Measurements from ENCODE around the gene TFEB. TPM values are rescaled to one million over a fixed set of nuclear protein-coding genes. Genes with fewer than 3 reads are reported as not detected.

Gene TFEB
- total RNA-seq, 1 experiment from 2014 or later, result 1.8 TPM

DNA sequence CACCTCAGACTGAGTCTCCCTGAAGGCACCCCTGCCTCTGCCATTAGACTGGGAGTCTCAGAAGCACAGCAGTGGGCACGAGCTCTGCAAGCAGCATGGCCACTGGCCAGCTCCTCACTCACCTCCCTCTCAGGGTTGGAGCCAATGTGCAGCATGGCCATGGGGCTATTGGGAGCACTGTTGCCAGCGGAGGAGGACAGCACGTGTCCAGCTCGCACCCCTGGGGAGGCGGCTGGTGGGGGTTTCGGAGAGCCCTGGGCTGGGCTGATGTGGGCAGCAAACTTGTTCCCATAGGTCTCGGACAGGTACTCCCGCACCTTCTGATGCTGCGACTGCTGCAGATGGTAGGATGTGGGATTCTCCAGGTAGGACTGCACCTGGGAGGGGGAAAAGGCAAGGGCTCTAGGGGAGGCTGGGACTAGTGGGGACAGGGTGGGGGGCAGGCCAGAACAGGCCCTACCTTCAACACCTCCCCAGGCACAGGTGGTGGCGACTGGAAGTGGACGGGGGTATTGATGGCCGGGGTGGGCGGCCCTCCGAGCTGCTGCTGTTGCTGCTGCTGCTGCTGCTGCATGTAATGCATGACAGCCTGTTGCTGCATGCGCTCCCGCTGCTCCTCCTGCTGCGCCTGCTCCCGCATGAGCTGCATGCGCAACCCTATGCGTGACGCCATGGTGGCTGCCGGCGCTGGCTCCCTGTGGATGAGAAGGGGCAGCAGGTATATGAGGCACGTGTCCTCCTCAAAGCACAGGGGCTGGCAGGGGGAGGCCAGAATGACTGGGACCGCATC lies 44.7 kb downstream of the TFEB start:
- ChIA-PET CTCF (no interaction called here), POLR2A (ENCODE audit: low non-redundant PET) (no interaction called here)
- no peak for DNase-seq (ENCODE audit: low spot score)
- H3K4me1 ChIP-seq (ENCODE audit: insufficient read depth, low read length, poor library complexity, severe bottlenecking), result no peaks in the 10 kb centered on the region
- TF ChIP-seq, protein P1, sequence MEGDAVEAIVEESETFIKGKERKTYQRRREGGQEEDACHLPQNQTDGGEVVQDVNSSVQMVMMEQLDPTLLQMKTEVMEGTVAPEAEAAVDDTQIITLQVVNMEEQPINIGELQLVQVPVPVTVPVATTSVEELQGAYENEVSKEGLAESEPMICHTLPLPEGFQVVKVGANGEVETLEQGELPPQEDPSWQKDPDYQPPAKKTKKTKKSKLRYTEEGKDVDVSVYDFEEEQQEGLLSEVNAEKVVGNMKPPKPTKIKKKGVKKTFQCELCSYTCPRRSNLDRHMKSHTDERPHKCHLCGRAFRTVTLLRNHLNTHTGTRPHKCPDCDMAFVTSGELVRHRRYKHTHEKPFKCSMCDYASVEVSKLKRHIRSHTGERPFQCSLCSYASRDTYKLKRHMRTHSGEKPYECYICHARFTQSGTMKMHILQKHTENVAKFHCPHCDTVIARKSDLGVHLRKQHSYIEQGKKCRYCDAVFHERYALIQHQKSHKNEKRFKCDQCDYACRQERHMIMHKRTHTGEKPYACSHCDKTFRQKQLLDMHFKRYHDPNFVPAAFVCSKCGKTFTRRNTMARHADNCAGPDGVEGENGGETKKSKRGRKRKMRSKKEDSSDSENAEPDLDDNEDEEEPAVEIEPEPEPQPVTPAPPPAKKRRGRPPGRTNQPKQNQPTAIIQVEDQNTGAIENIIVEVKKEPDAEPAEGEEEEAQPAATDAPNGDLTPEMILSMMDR (conservative IDR thresholded peaks at IDR 0.05; ENCODE audit: low read depth, low read length), result no peak
- TF ChIP-seq EZH2 (IDR thresholded peaks at IDR 0.05; ENCODE audit: borderline replicate concordance, low read depth, low read length, poor library complexity, severe bottlenecking), result no peak
- no peak overlapping the region for H3K4me3 ChIP-seq (ENCODE audit: low read depth, low read length, poor library complexity, severe bottlenecking)
- H3K27ac ChIP-seq (ENCODE audit: low read depth, low read length, poor library complexity, severe bottlenecking), result no peak overlapping the region
- intact Hi-C loops (cut with micrococcal nuclease; ENCODE audit: unreplicated experiment), result no loop called here
- no peaks in the 10 kb centered on the region for H3K9me3 ChIP-seq (ENCODE audit: low read depth, low read length, poor library complexity, severe bottlenecking)
- no TSS peak for BruUV-seq (replicated peaks)
- no peaks in the 10 kb centered on the region for H3K36me3 ChIP-seq (ENCODE audit: insufficient read depth, low read length, poor library complexity, severe bottlenecking)
- H3K27me3 ChIP-seq (replicated peaks; ENCODE audit: insufficient read depth, low read depth, low read length, poor library complexity), result no peaks in the 10 kb centered on the region

DNA sequence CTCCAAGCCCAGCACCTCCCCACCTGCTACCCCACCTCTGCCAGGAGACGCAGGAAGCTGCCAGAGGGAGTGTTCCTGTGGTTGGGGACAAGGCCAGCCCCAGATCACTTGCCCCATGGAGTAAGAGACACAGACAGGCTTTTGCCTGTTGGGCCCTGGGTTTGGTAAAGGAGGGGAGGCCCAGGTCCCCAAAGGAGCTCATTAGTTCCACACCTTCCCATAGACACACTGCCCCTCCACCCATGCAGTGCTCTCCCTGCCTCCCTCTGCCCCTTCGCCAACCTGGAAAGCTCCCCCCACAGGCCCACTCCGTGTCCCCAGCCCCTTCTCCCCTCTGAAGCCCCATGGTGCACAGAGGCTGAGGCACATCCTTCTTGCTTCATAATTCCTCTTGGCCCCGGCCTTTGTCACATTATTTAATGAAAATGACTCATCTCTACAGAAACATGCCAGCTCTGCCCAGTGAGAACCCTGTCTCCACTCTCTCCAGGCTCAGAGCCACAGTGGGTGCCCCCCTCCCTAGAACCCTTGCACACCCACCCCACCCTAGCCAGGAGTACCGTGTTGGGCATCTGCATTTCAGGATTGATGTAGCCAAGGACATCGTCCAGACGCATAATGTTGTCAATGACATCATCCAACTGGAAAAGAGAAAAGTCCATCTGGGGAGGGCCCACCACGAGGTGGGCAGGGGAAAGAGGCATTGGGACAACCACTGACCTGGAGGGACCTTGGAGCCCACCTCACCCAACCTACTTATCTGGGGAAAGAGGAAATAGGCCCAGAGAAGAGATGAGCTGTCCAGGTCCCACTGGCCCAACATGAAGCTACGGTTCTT lies 46.0 kb downstream of the TFEB start:
- Histone ChIP-seq H3K4me1 (ENCODE audit: insufficient read depth, low read length, poor library complexity, severe bottlenecking) (no peaks in the 10 kb centered on the region), H3K27me3 (replicated peaks; ENCODE audit: insufficient read depth, low read depth, low read length, poor library complexity) (no peaks in the 10 kb centered on the region), H3K4me3 (ENCODE audit: low read depth, low read length, poor library complexity, severe bottlenecking) (no peak overlapping the region), H3K36me3 (ENCODE audit: insufficient read depth, low read length, poor library complexity, severe bottlenecking) (no peaks in the 10 kb centered on the region), H3K9me3 (ENCODE audit: low read depth, low read length, poor library complexity, severe bottlenecking) (no peaks in the 10 kb centered on the region), H3K27ac (ENCODE audit: low read depth, low read length, poor library complexity, severe bottlenecking) (no peak overlapping the region)
- BruUV-seq (replicated peaks), result no TSS peak
- ChIA-PET POLR2A (ENCODE audit: low non-redundant PET) (interaction anchor here (0.5 to 0.6 kb wide), 2 partner anchors 142 to 1332 kb away, joined by 6 to 7 read pairs; partner anchors contain the start of gene RRP36), CTCF (interaction anchor here (0.5 to 0.6 kb wide), 2 partner anchors 26 to 86 kb away, joined by 5 to 9 read pairs; no protein-coding TSS in a partner anchor)
- intact Hi-C loops (cut with micrococcal nuclease; ENCODE audit: unreplicated experiment), result loop anchor here (10.0 kb wide), 1 partner anchor 355 kb away; no protein-coding TSS in a partner anchor
- DNase-seq (ENCODE audit: low spot score), result peak; percentile 31
- TF ChIP-seq EZH2 (IDR thresholded peaks at IDR 0.05; ENCODE audit: borderline replicate concordance, low read depth, low read length, poor library complexity, severe bottlenecking), result no peak
- TF ChIP-seq, protein P1 (conservative IDR thresholded peaks at IDR 0.05; ENCODE audit: low read depth, low read length), result no peak

DNA sequence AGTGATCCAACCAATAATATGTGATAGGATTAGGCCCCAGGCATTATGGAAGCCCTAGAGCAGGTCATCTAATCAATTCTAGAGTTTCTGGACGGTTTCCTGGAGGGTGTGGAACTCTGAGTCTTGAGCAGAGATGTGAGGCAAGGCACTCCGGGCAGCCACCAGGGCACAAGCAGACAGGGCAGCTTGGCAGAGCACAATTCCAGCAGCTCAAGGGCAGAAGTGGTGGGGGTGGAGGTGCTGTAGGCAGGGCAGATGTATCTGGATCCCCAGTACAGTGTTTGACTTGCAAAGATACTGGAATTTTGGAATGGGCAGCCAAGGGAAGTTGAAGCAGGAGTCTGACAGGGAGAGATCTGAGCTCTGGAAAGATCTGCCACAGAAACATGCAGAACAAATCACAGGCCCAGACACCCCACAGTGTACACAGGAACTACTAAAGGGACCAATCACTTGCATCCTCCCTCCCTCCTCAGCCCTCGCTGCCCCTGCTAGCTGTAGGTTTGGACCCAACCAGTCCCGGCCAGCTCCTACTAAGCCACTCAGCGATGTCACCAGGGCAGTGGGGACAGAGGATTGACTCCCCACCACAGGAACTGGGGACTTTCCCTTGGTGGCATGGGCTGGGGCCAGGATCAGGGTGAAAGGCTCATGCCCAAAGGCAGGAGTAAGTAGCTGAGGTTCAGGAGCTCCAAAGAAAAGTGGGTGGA lies 47.0 kb downstream of the TFEB start:
- TF ChIP-seq, protein P1 (conservative IDR thresholded peaks at IDR 0.05; ENCODE audit: low read depth, low read length), result no peak
- TF ChIP-seq EZH2 (IDR thresholded peaks at IDR 0.05; ENCODE audit: borderline replicate concordance, low read depth, low read length, poor library complexity, severe bottlenecking), result no peak
- intact Hi-C loops (cut with micrococcal nuclease; ENCODE audit: unreplicated experiment), result loop anchor here (10.0 kb wide), 1 partner anchor 356 kb away; no protein-coding TSS in a partner anchor
- no peaks in the 10 kb centered on the region for H3K36me3 ChIP-seq (ENCODE audit: insufficient read depth, low read length, poor library complexity, severe bottlenecking)
- no peak overlapping the region for H3K4me3 ChIP-seq (ENCODE audit: low read depth, low read length, poor library complexity, severe bottlenecking)
- H3K27ac ChIP-seq (ENCODE audit: low read depth, low read length, poor library complexity, severe bottlenecking), result no peak overlapping the region
- peaks cover 1% of the 10 kb centered on the region for H3K4me1 ChIP-seq (ENCODE audit: insufficient read depth, low read length, poor library complexity, severe bottlenecking)
- H3K27me3 ChIP-seq (replicated peaks; ENCODE audit: insufficient read depth, low read depth, low read length, poor library complexity), result no peaks in the 10 kb centered on the region
- BruUV-seq (replicated peaks), result no TSS peak
- no peak for DNase-seq (ENCODE audit: low spot score)
- CTCF ChIA-PET, result interaction anchor here (0.7 kb wide), 1 partner anchor 320 kb away, joined by 3 read pairs; no protein-coding TSS in a partner anchor
- no peaks in the 10 kb centered on the region for H3K9me3 ChIP-seq (ENCODE audit: low read depth, low read length, poor library complexity, severe bottlenecking)
- POLR2A ChIA-PET (ENCODE audit: low non-redundant PET), result interaction anchor here (0.5 kb wide), 1 partner anchor 143 kb away, joined by 6 read pairs; no protein-coding TSS in a partner anchor
